ENCODE results near the gene ANO3.
"Not testable (repeated sequence)": the region's sequence is repeated elsewhere in the genome, so short reads cannot be mapped to it uniquely, and the experiment has no call there.

GRCh38 chr11:26316372-26316771, 15.6 kb upstream of the ANO3 start:
- TF ChIP-seq CTCF, POLR2A (IDR thresholded peaks at IDR 0.05): not testable (repeated sequence)

All from gastroesophageal sphincter (tissue), 3 donors.